HL-60/S4 treated with phorbol 12-myristate 13-acetate at 8.2 ng/mL for 4 days and 3 days (cell line): ENCODE results near the gene PLD1.

ENCODE experiments used
- in situ Hi-C: fragments of 300-500 bp; cut with MboI; formaldehyde crosslinking; loops from 2 replicates; pipeline ENCODE4 v1.15.0; 2022; ENCODE audit warnings: low sequenced_read_pairs

PLD1 gene

GRCh38 chr3:171672538-171672937, 137.7 kb downstream of the PLD1 start:
- in situ Hi-C loops = no loop called here

GRCh38 chr3:171672124-171672523, 138.2 kb downstream of the PLD1 start:
- in situ Hi-C loops = no loop called here

- in situ Hi-C loops = no loop called here
These were observed 138.6 kb downstream of the PLD1 start for GRCh38 chr3:171671709-171672108.

- in situ Hi-C loops = no loop called here
These were observed 143.8 kb downstream of the PLD1 start for GRCh38 chr3:171666516-171666915.

GRCh38 chr3:171663805-171664204, 146.5 kb downstream of the PLD1 start:
- in situ Hi-C loops = no loop called here

GRCh38 chr3:171661484-171661883, 148.8 kb downstream of the PLD1 start:
- in situ Hi-C loops = no loop called here

GRCh38 chr3:171660188-171660587, 150.1 kb downstream of the PLD1 start:
- in situ Hi-C loops = no loop called here

GRCh38 chr3:171658841-171659240, 151.4 kb downstream of the PLD1 start:
- in situ Hi-C loops = no loop called here

- in situ Hi-C loops = no loop called here
These were observed 155.5 kb downstream of the PLD1 start for GRCh38 chr3:171654809-171655208.

- in situ Hi-C loops = no loop called here
These were observed 156.0 kb downstream of the PLD1 start for GRCh38 chr3:171654326-171654725.

- in situ Hi-C loops = no loop called here
These were observed 156.6 kb downstream of the PLD1 start for GRCh38 chr3:171653701-171654100.

GRCh38 chr3:171652932-171653331, 157.4 kb downstream of the PLD1 start:
- in situ Hi-C loops = no loop called here

- in situ Hi-C loops = no loop called here
These were observed 160.2 kb downstream of the PLD1 start for GRCh38 chr3:171649911-171650592.

- in situ Hi-C loops = no loop called here
These were observed 161.0 kb downstream of the PLD1 start for GRCh38 chr3:171649267-171649666.

- in situ Hi-C loops = no loop called here
These were observed 162.2 kb downstream of the PLD1 start for GRCh38 chr3:171648069-171648468.

GRCh38 chr3:171646357-171647133, 163.7 kb downstream of the PLD1 start:
- in situ Hi-C loops = no loop called here

- in situ Hi-C loops = no loop called here
These were observed 165.6 kb downstream of the PLD1 start for GRCh38 chr3:171644681-171645080.

- in situ Hi-C loops = no loop called here
These were observed 166.6 kb downstream of the PLD1 start for GRCh38 chr3:171643681-171644080.

- in situ Hi-C loops = no loop called here
These were observed 167.2 kb downstream of the PLD1 start for GRCh38 chr3:171643033-171643432.

GRCh38 chr3:171640520-171641412, 169.5 kb downstream of the PLD1 start:
- in situ Hi-C loops = no loop called here

GRCh38 chr3:171636666-171637065, 173.6 kb downstream of the PLD1 start:
- in situ Hi-C loops = no loop called here
